Gastroesophageal sphincter (tissue), 4 donors: ENCODE data around the gene HEPHL1. TPM values are rescaled to one million over a fixed set of nuclear protein-coding genes. Genes with fewer than 3 reads are reported as not detected.

Experiments used
- ATAC-seq: fragments of 150-250 bp; one replicate; pipeline ENCODE4 v1.9.1; 2016; ENCODE audit warnings: mild to moderate bottlenecking, moderate library complexity
- H3K27ac ChIP-seq, 4 donors: fragments of 200-600 bp; sonication (generic) in 3 of 4; 1 replicate in 3 of 4; 2 replicates in 1 of 4; pipeline ENCODE4 v1.5.1; 2016 to 2019
- H3K27me3 ChIP-seq: fragments of 200-600 bp; sonication (generic); one replicate; pipeline ENCODE4 v1.5.1; 2019
- H3K36me3 ChIP-seq, 2 donors: fragments of 200-600 bp; sonication (generic); one replicate each; pipeline ENCODE4 v1.5.1; 2019; ENCODE audit warnings: control low read depth in 1 of 2
- H3K4me1 ChIP-seq, 3 donors: fragments of 200-600 bp; sonication (generic); 1 replicate in 2 of 3; 2 replicates in 1 of 3; pipeline ENCODE4 v1.5.1; 2016 to 2019; ENCODE audit warnings: control low read depth in 2 of 3
- H3K4me3 ChIP-seq, 2 donors: fragments of 200-600 bp; sonication (generic); one replicate each; pipeline ENCODE4 v1.5.1; 2019; ENCODE audit warnings: mild to moderate bottlenecking in 1 of 2, moderate library complexity in 1 of 2
- H3K9me3 ChIP-seq, 3 donors: fragments of 200-600 bp; sonication (generic); one replicate each; pipeline ENCODE4 v1.5.1; 2017 to 2019; ENCODE audit warnings: control low read depth in 2 of 3
- CTCF ChIP-seq, 4 experiments: fragments of 200-600 bp in 2 of 4; fragments of 450-650 bp in 2 of 4; sonication (generic) in 1 of 4; IDR thresholded peaks; one replicate each; pipeline ENCODE4 v1.5.1; 2017 to 2019; ENCODE audit warnings: antibody characterized with exemption in 4 of 4, mild to moderate bottlenecking in 2 of 4, moderate library complexity in 2 of 4
- EP300 ChIP-seq: sonication (generic); formaldehyde crosslinking; IDR thresholded peaks from one replicate; pipeline ENCODE4 v1.6.1; 2017; ENCODE audit warnings: antibody characterized with exemption, mild to moderate bottlenecking
- POLR2A ChIP-seq, 2 donors: fragments of 450-650 bp; IDR thresholded peaks; one replicate each; pipeline ENCODE4 v1.6.1; 2017; ENCODE audit warnings: antibody characterized with exemption in 2 of 2, mild to moderate bottlenecking in 2 of 2, moderate library complexity in 1 of 2
- POLR2AphosphoS5 ChIP-seq: sonication (generic); formaldehyde crosslinking; IDR thresholded peaks from one replicate; pipeline ENCODE4 v1.6.1; 2017; ENCODE audit warnings: antibody characterized with exemption
- WGBS, 2 donors: methylation state at CpG; one replicate each; pipeline ENCODE4 v1.1.5; 2018; ENCODE audit warnings: low coverage in 1 of 2; 5-methylcytosine and 5-hydroxymethylcytosine counted together
- total RNA-seq, 4 donors: library from RNA; depleted of rRNA; stranded (reverse); fragments of >200 nt; gene quantifications; one replicate each; pipeline ENCODE4 v1.1.0, GENCODE V29; 2016

Gene HEPHL1
- total RNA-seq, 4 donors from 2014 or later: 0.16 to 0.67 TPM; not detected in 2

GRCh38 chr11:94141511-94142307 is 120.6 kb downstream of the HEPHL1 start:
- Histone ChIP-seq H3K4me3 (no peak overlapping the region), H3K4me1 (peaks cover 0 to 54% (median 0%) of the 10 kb centered on the region in 3 donors), H3K9me3 (no peaks in the 10 kb centered on the region), H3K27me3 (no peaks in the 10 kb centered on the region), H3K27ac (peak overlapping the region in 1 of 4 donors; percentile 27), H3K36me3 (no peaks in the 10 kb centered on the region)
- TF ChIP-seq POLR2A (IDR thresholded peaks at IDR 0.05) (no peak), CTCF (IDR thresholded peaks at IDR 0.05) (no peak), POLR2AphosphoS5 (no peak), EP300 (no peak)
- 73 to 89% methylated on average over 5 to 8 of the region's 12 CpGs for WGBS, 2 donors
- no peak for ATAC-seq

- TF ChIP-seq POLR2A (IDR thresholded peaks at IDR 0.05): no peak
- TF ChIP-seq POLR2AphosphoS5: no peak
- TF ChIP-seq CTCF (IDR thresholded peaks at IDR 0.05): no peak
- no peak for TF ChIP-seq EP300
- Histone ChIP-seq H3K9me3 (no peaks in the 10 kb centered on the region), H3K4me3 (no peak overlapping the region), H3K27me3 (no peaks in the 10 kb centered on the region), H3K4me1 (peaks cover 0 to 56% (median 0%) of the 10 kb centered on the region in 3 donors), H3K27ac (peak overlapping the region in 1 of 4 donors; percentile 27), H3K36me3 (no peaks in the 10 kb centered on the region)
- WGBS, 2 donors: 73 to 74% methylated on average over 4 to 6 of the region's 7 CpGs
- no peak for ATAC-seq
These were observed 121.4 kb downstream of the HEPHL1 start for GRCh38 chr11:94142308-94143281.

- WGBS, 2 donors: 92 to 100% methylated on average over 1 to 3 of the region's 3 CpGs
- no peaks in the 10 kb centered on the region for H3K9me3 ChIP-seq
- no peak overlapping the region for H3K27ac ChIP-seq
- no peak for ATAC-seq
- TF ChIP-seq CTCF (IDR thresholded peaks at IDR 0.05): no peak
- TF ChIP-seq EP300: no peak
- no peak for TF ChIP-seq POLR2AphosphoS5
- no peak for TF ChIP-seq POLR2A (IDR thresholded peaks at IDR 0.05)
- H3K4me1 ChIP-seq: peaks cover 0 to 65% (median 2%) of the 10 kb centered on the region in 3 donors
- no peaks in the 10 kb centered on the region for H3K27me3 ChIP-seq
- H3K4me3 ChIP-seq: no peak overlapping the region
- H3K36me3 ChIP-seq: no peaks in the 10 kb centered on the region
These were observed 123.1 kb downstream of the HEPHL1 start for GRCh38 chr11:94144216-94144615.

- H3K4me1 ChIP-seq: peaks cover 0 to 66% (median 2%) of the 10 kb centered on the region in 3 donors
- ATAC-seq: no peak
- TF ChIP-seq POLR2A (IDR thresholded peaks at IDR 0.05) (no peak), EP300 (no peak), POLR2AphosphoS5 (no peak), CTCF (IDR thresholded peaks at IDR 0.05) (no peak)
- 100% methylated on average over 1 of the region's 1 CpG for WGBS, 2 donors
- H3K4me3 ChIP-seq: no peak overlapping the region
- H3K27ac ChIP-seq: no peak overlapping the region
- no peaks in the 10 kb centered on the region for H3K9me3 ChIP-seq
- no peaks in the 10 kb centered on the region for H3K27me3 ChIP-seq
- no peaks in the 10 kb centered on the region for H3K36me3 ChIP-seq
These were observed 123.5 kb downstream of the HEPHL1 start for GRCh38 chr11:94144664-94145063.
